Suppressor macrophage treated with lipopolysaccharide for 4 hours (primary cell): ENCODE results near the gene IGFALS.

Experiments
- DNase-seq: peaks from one replicate; pipeline ENCODE4 v3.0.0-alpha.2; 2020

The IGFALS gene

DNA sequence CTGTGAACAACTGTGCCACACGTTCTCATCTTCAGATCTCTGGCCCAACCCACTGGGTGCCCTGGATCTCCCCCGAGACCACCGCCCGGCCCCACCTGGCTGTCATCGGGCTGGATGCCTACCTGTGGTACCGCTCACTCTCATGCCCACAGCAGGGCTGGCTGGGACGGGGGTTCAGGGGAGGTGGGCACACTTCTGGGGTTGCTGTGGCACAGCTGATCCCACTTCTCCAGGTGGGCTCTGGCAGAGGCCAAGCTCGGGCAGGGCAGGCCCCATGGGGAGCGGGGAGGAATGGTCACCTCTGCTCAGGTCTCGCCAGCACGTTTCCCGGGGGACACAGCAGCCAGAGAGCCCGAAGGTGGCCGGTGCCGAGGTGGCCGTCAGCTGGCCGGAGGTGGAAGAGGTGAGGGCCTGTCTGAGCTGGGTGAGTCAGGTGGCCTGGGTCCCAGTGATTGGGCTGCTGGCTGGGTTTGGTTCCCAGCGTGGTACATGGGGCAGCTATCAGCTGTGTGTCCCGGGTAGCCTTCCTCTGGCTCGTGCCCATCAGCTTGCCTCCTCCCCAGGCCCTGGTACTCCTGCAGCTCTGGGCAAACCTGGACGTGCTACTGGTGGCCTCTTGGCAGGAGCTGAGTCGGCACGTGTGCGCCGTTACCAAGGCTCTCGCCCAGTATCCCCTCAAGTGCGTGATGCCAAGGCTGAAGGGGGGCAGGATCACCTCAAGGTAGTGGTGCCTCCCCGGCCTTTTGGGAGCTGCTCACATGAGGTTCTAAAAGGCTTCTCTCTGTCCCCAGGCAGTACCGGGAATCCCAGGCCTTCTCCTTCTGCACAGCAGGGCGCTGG is 18.3 kb downstream of the IGFALS start:
- no peak for DNase-seq

DNA sequence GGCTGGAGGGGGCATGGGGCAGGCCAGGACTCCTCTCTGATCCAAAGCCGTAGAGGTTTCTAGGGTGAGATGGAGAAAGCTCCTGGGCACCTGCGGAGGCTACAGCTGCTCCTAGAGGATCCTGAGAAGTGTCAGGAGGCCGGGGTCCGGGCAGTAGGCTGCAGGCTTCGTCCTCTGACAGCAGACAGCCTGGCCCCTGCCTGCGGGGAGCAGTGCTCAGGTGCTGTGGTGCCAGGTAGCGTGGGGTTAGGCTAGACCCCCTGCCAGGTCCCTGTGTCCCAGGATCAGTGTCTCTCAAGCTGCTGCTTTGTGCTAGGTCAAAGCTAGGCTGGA is 19.1 kb downstream of the IGFALS start:
- DNase-seq: no peak

DNA sequence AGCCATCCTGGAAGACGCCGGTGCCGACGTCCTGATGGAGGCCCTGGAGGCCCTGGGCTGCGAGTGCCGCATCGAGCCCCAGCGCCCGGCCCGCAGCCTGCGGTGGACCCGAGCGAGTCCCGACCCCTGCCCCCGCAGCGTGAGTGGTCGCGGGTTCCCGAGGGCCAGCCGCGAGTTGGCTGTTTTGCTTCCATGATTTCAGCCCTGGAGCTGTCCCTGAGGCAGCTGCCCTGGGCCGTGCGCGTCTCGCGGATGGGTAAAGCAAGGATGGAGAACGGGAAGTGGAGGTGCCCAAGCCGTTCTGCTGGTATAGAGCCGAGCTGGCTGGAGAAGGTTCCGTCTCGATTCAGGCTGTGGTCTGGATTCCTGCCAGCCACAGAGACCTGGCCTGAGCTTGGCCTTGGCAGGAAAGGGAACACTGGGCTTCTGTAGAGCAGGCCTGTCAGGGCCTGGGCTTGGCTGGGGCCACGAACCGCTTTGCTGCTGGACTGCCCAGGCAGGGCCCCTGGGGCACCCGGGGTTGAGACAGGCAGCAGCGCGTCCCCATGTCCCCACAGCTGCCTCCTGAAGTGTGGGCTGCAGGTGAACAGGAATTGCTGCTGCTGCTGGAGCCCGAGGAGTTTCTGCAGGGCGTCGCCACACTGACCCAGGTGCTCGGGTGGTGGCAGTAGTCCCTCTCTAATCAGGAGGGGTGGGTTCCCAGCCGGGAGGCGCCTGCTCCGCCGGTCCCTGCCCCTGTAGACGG is 19.6 kb downstream of the IGFALS start:
- peak; percentile 41 for DNase-seq

DNA sequence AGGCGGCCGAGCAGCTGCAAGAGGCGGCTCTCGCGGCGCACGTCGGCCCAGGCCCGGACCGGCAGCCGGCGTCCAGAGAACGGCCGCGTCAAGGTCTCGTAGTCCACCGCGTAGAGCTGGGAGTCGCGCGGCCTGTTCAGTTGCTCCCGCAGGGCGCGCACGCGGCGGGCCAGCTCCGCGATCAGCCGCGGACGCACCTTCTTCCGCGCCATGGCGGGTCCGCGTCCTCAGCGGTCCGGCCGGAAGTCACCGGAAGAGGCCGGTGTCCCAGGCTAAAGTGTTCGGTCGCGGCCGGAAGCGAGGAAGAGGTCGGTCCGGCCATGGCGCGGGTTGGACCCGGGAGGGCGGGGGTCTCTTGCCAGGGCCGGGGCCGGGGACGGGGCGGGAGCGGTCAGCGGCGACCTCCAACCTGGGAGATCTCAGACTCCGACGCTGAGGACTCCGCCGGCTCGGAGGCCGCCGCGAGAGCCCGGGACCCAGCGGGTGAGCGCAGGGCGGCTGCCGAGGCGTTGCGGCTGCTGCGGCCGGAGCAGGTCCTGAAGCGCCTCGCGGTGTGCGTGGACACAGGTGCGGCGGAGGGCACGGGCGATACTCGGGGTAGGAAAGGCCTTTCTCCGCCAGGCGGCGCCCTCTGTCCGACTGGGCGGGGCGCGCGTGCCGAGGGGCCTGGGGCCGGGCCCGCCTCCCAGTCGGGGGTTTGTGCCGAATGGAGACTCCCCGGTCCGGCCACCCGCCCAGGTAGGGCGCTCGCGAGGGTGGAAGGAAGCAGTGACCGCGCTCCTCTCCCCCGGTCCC is 20.4 kb downstream of the IGFALS start, which contains the start of gene MRPS34:
TSS of gene MRPS34 (minus strand) at position 227 of the 795 bp plus-strand sequence. CDS start at position 212, 15 bp downstream.
- peak; percentile 91 for DNase-seq

DNA sequence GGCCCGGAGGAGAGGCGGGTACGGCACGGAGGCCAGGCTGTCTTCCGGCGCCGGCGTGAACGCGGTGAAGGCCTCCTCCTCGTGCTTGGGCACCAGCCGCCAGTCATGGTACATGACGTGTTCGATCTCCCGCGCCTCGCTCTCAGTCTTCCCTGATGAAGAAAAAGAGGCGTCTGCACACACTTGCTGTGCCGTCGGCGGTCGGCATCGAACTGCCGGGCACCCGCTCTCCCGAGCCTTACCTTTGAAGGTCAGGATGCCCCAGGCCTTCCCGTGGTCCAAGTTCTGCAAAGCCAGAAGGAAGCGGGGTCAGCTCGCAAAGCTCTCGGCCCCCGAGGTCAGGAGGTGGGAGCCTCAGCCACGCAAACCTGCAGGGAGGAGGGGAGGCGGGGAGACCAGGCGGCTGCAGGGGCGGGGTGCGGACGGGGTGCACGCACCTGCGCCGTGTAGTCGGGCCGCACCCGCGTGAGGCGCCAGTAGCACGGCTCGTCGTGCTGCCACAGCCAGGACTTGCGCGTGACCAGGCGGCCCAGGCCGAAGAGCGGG is 21.1 kb downstream of the IGFALS start, which contains the start of gene EME2:
TSS of gene EME2 (plus strand) at position 449 of the 546 bp plus-strand sequence. CDS start 418 bp downstream, outside the sequence.
- DNase-seq: peak; percentile 19

DNA sequence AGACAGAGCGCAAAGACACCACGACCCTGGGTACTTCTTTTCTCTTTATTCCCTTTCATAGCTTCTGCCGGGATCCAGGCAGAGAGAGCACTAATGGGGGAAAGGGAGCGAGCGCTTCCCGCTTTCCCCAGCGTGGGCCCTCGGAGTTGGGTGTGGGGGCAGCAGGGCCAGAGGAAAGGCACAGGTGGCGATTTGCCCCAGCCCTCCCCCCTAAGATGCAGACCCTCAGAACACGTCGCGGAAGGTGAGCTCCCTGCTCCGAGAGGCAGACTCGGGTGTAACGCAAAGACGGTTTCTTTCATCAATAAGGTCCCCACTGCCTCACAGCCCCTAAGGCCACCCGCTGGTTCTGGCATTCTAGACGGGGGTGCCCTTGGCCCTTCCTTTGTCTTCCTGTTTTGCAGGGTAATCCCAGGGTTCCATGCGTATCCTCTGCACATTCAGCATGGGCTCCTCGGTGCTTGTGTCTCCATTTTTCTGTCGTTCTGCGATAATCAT is 21.6 kb downstream of the IGFALS start:
- DNase-seq: no peak

DNA sequence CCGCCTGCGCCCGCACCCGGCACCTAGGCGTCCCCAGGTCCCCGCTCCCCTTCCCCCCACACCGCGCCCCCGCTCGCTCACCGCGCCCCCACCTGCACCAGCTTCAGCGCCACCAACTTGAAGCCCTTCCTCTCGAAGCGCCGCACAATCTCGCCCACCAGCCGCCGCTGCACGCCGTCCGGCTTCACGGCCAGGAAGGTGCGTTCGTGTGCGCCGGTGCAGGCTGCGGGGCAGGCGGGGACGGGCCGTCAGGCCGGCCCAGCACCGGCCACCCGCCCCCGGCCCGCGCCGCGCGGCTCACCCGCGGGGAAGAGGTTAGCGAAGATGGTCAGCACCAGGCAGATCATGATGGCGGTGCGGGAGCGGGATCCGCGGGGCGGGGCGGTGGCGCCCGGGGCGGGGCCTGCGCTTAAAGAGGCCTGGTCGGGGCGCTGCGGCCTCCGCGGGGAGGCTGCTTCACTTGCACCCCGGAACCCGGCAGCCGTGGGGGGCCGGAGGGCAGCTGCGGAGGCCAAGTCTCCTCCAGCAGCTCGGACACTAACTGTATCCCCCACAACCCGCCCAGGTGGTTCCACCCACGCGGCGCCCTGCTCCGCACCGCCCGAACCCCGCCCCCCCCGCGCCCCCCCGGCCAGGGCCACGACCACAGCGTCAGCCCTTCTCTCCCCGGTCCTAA is 22.2 kb downstream of the IGFALS start, which contains the start of gene NME3:
TSS of gene NME3 (minus strand) at position 356 of the 676 bp plus-strand sequence. CDS start at position 347, 9 bp downstream.
- DNase-seq: peak; percentile 67

DNA sequence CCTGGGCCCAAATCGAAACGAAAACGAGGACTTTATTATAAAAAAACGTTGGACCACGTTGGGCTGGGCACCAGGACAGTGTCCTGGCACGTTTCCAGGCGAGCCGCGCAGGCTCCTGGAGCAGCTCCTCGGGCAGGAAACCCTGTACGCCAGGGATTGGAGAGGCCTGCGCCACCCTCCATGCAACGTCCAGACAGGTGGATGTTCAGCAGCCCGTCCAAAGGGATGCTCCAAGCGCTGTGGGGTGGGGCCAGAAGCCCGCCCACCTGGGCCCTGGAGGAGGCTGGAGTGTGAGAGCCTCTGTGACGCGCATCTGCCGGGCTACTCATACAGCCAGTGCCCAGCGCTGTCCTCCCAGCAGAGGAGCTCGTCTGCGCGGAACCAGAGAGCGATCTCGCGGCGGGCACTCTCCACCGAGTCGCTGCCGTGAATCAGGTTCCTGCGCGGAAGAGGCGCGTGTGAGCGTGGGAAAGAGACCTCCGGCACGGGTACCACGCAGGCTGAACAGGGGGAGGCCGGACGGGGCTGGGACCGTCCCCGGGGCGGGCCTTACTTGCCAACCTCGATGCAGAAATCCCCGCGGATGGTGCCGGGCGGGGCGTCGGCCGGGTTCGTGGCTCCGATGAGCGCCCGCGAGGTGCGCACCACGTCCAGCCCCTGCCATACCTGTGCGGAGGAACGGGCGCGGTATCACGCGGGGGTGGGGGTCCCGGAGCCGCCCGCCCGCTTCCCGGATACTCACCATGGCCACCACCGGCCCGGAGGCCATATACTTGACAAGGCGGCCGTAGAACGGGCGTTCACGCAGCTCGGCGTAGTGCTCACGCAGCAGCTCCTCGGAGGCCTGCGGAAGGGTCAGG is 22.9 kb downstream of the IGFALS start:
- peak; percentile 22 for DNase-seq

DNA sequence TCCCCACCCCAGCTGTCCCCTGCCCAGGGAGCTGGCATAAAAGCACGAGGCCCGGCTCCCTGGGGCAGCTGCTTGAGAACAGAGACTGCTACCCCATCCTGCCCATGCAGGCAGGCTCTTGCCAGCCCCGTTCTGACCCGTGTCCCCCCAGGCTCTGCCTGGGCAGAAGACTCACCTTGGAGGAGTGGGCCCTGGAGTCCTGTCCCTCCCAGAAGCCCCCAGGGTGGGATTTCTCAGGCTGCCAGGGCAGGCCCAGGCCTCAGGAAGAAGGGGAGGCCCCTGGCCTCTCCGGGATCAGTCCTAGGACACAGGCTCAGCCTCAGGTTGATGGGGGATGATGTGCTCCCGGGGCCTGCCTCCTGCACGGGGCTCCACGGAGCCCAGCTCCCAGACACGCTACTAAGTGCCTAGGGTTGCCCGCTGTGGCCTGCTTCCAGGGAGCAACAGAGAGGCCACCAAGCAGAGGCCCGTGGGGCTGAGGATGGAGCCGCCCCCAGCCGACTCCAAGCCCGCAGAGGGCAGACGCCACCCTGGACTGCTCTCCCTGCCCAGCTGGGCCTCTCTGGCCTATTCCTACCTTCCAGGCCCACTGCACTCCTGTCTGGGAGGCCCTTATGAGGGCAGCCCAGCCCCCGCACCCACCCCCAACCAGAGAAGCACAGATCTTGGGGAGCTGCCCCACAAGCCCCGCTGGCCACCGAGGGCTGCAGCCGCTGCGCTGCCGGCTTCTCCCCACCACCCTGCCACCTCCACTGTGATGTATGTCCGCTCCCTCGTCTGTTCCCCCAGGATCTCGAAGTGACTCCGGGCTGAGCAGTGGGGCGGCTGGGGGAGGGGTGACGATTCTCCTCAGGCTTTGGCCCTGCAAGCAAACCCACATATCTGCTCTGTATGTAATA is 23.9 kb downstream of the IGFALS start:
- DNase-seq: no peak

DNA sequence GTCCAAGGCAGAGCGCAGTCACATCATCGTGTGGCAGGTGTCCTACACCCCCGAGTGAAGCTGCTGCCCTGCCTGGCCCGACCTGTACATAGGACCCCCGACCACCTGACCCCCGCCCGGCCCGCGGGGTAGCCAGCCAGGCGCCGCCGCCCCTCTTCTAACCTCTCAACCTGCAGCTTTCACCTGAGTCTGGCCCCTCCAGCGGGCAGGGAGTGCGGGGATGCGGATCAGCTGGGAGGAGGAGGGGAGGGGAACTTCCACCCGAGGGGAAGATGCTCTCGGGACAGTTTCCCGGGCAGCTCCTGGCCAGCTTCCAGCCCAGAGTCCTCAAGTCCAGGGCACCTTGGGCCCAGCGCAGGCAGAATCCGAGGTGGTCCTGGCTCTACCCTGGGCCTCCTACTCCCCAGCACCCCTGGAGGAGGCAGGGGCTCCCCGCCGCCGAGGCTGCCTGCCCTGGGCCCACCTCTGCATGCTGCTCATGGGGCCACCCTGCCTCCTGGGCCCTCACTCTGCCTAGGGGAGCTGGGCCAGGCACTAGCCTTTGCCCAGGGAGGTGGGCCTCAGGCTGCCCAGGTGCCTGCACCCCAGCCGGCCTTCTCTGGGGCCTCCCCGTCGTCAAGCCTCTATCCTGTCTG is 24.6 kb downstream of the IGFALS start:
- no peak for DNase-seq

DNA sequence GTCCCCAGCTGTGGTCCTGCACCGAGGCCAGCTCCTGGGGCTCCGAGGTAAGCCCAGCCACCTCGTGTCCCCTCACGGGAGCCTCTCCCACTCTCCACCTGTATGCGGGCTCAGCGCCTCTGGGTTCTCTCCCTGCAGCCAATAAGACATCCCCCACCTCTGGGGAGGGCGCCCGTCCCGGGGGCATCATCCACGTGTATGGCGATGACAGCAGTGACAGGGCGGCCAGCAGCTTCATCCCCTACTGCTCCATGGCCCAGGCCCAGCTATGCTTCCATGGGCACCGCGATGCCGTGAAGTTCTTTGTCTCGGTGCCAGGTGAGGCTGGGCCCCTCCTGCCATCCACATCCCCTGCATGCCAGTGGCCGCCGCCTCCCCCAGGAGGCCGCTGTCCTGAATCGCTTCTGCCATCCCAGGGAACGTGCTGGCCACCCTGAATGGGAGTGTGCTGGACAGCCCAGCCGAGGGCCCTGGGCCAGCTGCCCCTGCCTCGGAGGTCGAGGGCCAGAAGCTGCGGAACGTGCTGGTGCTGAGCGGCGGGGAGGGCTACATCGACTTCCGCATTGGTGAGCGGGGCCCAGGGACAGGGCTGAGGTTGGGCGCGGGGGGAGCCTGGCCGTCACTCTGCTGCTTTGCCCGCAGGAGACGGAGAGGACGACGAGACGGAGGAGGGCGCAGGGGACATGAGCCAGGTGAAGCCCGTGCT is 25.3 kb downstream of the IGFALS start:
- no peak for DNase-seq

DNA sequence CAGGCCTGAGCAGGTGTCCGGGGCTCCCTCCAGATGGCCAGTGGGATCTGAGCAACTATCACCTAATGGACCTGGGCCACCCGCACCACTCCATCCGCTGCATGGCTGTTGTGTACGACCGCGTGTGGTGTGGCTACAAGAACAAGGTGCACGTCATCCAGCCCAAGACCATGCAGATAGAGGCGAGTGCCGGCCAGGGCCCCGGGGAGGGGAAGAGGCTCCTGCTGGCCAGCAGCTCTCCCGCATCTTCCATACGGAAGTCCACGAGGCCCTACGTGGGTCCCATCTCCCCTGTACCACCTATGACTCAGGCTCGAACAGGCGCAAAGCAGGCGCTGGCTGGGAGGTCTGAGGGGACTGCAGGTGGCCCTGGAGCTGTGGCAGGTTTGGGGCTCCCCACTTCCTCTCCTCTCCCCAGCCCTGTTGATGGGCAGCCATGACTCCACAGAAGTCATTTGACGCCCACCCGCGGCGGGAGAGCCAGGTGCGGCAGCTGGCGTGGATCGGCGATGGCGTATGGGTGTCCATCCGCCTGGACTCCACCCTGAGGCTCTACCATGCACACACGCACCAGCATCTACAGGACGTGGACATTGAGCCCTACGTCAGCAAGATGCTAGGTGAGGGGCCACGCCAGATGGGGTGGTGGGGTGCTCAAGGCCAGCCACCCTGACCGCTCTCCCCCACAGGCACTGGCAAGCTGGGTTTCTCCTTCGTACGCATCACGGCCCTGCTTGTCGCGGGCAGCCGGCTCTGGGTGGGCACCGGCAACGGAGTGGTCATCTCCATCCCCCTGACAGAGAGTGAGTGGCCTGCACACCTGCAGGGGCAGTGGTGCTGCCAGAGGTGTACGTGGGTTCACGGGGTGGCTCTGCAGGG is 26.1 kb downstream of the IGFALS start:
- DNase-seq: no peak

DNA sequence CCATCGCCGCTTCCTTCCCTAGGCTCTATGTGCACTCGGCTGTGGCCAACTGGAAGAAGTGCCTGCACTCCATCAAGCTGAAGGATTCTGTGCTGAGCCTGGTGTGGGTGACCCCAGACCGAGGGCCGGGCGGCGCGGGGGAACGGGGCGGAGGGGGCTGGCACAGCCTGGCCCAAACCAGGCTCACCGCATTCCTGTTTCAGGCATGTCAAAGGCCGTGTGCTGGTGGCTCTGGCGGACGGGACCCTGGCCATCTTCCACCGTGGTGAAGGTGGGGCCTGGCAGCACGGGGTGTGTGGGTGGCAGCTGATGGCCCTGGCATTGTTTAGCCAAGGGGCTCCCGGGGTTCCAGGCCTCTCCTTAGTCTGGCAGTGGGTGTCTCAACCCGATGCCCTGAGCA is 26.8 kb downstream of the IGFALS start:
- no peak for DNase-seq

DNA sequence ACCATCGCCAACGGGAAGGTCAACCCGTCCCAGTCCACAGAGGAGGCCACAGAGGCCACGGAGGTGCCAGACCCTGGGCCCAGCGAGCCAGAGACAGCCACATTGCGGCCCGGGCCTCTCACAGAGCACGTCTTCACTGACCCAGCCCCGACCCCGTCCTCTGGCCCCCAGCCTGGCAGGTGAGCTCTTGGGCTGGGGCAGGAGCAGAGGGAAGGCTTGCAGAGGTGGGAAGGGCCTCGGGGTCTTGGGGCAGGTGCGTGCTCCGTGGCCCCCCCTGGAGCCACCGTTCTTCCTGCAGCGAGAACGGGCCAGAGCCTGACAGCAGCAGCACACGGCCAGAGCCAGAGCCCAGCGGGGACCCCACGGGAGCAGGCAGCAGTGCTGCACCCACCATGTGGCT is 27.3 kb downstream of the IGFALS start:
- no peak for DNase-seq

DNA sequence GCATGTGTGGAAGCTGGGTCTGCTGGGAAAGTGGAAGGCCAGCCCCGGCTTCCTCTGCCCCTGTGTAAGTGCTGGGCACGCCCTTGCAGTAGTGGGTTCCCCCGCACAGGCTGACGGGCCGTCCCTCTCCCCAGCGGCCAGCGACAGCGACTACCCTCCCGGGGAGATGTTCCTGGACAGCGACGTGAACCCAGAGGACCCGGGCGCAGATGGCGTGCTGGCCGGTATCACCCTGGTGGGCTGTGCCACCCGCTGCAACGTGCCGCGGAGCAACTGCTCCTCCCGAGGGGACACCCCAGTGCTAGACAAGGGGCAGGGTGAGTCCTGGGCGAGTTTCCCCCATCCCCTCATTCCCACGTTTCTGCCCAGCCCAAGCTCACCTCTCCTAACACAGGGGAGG is 27.7 kb downstream of the IGFALS start:
- DNase-seq: no peak

DNA sequence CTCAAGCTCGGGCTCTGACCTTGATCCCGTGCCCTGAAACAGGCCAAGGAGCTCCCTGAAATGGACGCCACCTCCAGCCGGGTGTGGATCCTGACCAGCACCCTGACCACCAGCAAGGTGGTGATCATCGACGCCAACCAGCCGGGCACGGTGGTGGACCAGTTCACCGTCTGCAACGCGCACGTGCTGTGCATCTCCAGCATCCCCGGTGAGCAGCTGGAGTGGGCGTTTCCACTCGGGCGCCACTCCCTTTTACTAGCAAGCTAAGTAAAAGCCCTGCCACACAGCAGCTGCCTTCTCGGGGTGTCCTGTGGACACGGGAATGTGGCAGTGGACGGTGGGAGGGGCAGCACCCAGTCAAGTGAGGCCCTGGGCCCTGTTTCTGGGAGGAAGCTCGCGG is 28.5 kb downstream of the IGFALS start:
- DNase-seq: no peak
